Activated naive CD8-positive, alpha-beta T cell (primary cell): ENCODE results near the gene KRTAP10-8.
"Not testable (repeated sequence)": the region's sequence is repeated elsewhere in the genome, so short reads cannot be mapped to it uniquely, and the experiment has no call there.

Experiments
- H3K27ac Mint-ChIP-seq: one replicate; pipeline ENCODE4 v1.8.0; 2021; ENCODE audit warnings: mixed read lengths
- H3K27me3 Mint-ChIP-seq: one replicate; pipeline ENCODE4 v1.8.0; 2021; ENCODE audit warnings: mixed read lengths
- H3K36me3 Mint-ChIP-seq: one replicate; pipeline ENCODE4 v1.8.0; 2021; ENCODE audit warnings: mixed read lengths
- H3K4me1 Mint-ChIP-seq: one replicate; pipeline ENCODE4 v1.8.0; 2021; ENCODE audit warnings: low read depth, mixed read lengths
- H3K4me3 Mint-ChIP-seq: one replicate; pipeline ENCODE4 v1.8.0; 2021; ENCODE audit warnings: mild to moderate bottlenecking, mixed read lengths
- H3K9me3 Mint-ChIP-seq: one replicate; pipeline ENCODE4 v1.8.0; 2021; ENCODE audit warnings: low read depth, mixed read lengths

The KRTAP10-8 gene

DNA sequence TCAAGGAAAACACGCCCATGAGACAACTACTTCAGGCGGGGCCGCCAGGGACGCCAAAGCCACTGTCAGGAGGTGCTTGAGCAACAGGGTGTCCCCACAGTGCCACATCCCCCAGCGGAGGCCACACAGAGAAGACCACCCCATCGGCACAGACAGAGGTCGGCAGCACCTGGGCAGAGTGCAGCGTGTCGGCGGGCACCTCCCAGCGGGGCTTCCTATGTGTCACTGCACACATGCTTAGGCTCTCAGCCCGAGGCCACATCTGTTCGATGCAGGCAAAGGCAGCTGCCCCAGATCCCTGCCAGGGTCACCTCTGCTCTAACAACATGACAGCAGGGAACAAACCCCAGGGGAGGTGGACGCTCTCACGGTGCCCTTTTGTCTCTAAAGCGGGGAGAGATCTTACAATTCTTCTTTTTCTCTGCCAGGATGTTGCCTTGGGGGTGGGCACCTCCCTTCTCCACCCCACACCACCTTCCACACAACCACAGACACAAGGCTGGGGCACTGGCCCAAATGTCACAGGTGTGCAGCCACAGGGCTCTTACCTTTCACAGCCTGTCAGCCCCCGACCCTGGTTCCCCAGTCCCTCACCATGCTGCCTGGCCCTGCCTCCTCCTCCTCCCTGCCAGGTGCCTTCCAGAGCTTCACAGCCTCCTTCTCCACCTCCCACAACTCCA lies 4.2 kb downstream of the KRTAP10-8 start:
- H3K27me3 Mint-ChIP-seq, result no peaks in the 10 kb centered on the region
- H3K27ac Mint-ChIP-seq, result peak overlapping the region; percentile 16
- H3K36me3 Mint-ChIP-seq, result peaks cover 20% of the 10 kb centered on the region
- H3K4me3 Mint-ChIP-seq, result peak overlapping the region; percentile 30
- H3K9me3 Mint-ChIP-seq, result peaks cover 18% of the 10 kb centered on the region
- H3K4me1 Mint-ChIP-seq, result peaks cover 55% of the 10 kb centered on the region

- H3K9me3 Mint-ChIP-seq, result peaks cover 18% of the 10 kb centered on the region
- H3K4me3 Mint-ChIP-seq, result no peak overlapping the region
- H3K27ac Mint-ChIP-seq, result no peak overlapping the region
- H3K27me3 Mint-ChIP-seq, result no peaks in the 10 kb centered on the region
- peaks cover 17% of the 10 kb centered on the region for H3K36me3 Mint-ChIP-seq
- H3K4me1 Mint-ChIP-seq, result peaks cover 55% of the 10 kb centered on the region
Measured at GRCh38 chr21:44616591-44616926, 4.7 kb downstream of the KRTAP10-8 start.

GRCh38 chr21:44617071-44617501 lies 5.2 kb downstream of the KRTAP10-8 start:
- peaks cover 55% of the 10 kb centered on the region for H3K4me1 Mint-ChIP-seq
- peaks cover 20% of the 10 kb centered on the region for H3K36me3 Mint-ChIP-seq
- H3K27ac Mint-ChIP-seq, result peak overlapping the region; percentile 54
- no peaks in the 10 kb centered on the region for H3K27me3 Mint-ChIP-seq
- H3K4me3 Mint-ChIP-seq, result no peak overlapping the region
- peaks cover 18% of the 10 kb centered on the region for H3K9me3 Mint-ChIP-seq

DNA sequence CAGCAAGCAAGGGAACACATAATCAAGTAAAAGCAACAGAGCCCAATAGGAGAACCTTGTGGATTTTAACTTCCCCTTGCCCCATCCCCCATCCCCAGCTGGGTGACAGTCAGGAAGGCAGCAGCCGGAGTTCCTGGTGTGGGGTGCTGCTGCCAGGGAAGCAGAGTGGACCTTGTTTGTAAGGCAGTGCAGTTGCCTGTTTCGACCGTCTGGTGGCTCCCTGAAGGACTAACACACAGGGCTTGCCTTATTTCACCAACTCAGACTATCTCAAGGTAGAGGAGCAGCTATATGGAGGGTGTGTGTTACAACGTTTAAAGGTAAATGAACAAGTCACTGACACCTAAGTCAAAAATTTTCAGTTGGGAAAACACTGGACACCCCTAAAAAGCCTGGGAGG lies 6.6 kb downstream of the KRTAP10-8 start:
- H3K9me3 Mint-ChIP-seq, result peaks cover 32% of the 10 kb centered on the region
- H3K4me1 Mint-ChIP-seq, result peaks cover 52% of the 10 kb centered on the region
- peak overlapping the region; percentile 75 for H3K4me3 Mint-ChIP-seq
- no peaks in the 10 kb centered on the region for H3K27me3 Mint-ChIP-seq
- H3K27ac Mint-ChIP-seq, result peak overlapping the region; percentile 95
- H3K36me3 Mint-ChIP-seq, result peaks cover 27% of the 10 kb centered on the region

DNA sequence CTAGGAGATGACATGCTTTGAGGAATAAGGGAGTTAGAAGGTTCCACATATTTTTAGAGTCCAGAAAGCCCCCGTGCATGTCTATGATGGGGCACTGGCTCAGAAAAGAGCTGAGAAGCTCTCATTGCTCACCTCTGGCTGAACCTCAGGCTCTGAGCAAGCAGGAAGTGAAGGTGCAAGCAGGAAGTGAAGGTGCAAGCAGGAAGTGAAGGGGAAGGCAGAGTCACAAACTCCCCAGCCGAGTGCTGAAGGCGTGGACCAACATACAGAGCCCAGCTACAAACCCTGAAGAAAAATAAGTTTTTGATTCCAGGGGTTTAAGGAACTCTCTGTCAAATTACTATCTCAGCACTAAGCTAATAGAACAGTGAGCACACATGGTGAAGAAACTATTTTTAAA lies 7.0 kb downstream of the KRTAP10-8 start:
- peaks cover 52% of the 10 kb centered on the region for H3K4me1 Mint-ChIP-seq
- H3K9me3 Mint-ChIP-seq, result peaks cover 36% of the 10 kb centered on the region
- H3K36me3 Mint-ChIP-seq, result peaks cover 28% of the 10 kb centered on the region
- H3K27ac Mint-ChIP-seq, result peak overlapping the region; percentile 95
- H3K4me3 Mint-ChIP-seq, result peak overlapping the region; percentile 75
- H3K27me3 Mint-ChIP-seq, result no peaks in the 10 kb centered on the region

GRCh38 chr21:44619886-44620285 lies 8.0 kb downstream of the KRTAP10-8 start:
- H3K4me1 Mint-ChIP-seq, result peaks cover 50% of the 10 kb centered on the region
- H3K36me3 Mint-ChIP-seq, result peaks cover 36% of the 10 kb centered on the region
- peak overlapping the region; percentile 95 for H3K27ac Mint-ChIP-seq
- peaks cover 42% of the 10 kb centered on the region for H3K9me3 Mint-ChIP-seq
- no peaks in the 10 kb centered on the region for H3K27me3 Mint-ChIP-seq
- no peak overlapping the region for H3K4me3 Mint-ChIP-seq

GRCh38 chr21:44623575-44623974 lies 11.7 kb downstream of the KRTAP10-8 start:
- Mint-ChIP-seq H3K27ac (no peak overlapping the region), H3K27me3 (no peaks in the 10 kb centered on the region), H3K36me3 (peaks cover 36% of the 10 kb centered on the region), H3K9me3 (peaks cover 42% of the 10 kb centered on the region), H3K4me3 (no peak overlapping the region), H3K4me1 (peaks cover 38% of the 10 kb centered on the region)

DNA sequence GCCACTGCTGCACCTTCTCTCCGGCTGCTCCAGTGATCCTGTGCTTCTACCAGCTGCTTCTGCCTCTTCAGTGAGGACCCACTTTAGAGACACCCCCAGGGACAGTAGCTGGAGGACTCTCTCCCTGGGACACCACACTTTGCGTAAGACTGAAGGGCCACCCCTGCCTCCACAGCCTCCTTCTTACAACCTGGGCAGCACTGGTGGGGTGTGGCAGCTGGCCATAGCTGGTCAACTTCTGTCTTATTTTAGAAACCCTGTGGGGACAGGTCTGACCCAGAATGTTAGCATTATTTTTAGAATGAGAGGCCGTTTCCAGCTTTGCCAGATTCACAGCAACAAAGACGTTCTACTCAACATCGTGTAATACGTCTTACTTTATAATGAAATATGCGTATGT lies 13.9 kb downstream of the KRTAP10-8 start:
- Mint-ChIP-seq H3K4me3 (no peak overlapping the region), H3K9me3 (peaks cover 29% of the 10 kb centered on the region), H3K27me3 (no peaks in the 10 kb centered on the region), H3K4me1 (peaks cover 34% of the 10 kb centered on the region), H3K36me3 (peaks cover 23% of the 10 kb centered on the region), H3K27ac (no peak overlapping the region)

- H3K27me3 Mint-ChIP-seq, result no peaks in the 10 kb centered on the region
- H3K4me3 Mint-ChIP-seq, result no peak overlapping the region
- H3K27ac Mint-ChIP-seq, result peak overlapping the region; percentile 34
- H3K36me3 Mint-ChIP-seq, result peaks cover 26% of the 10 kb centered on the region
- H3K9me3 Mint-ChIP-seq, result peaks cover 32% of the 10 kb centered on the region
- H3K4me1 Mint-ChIP-seq, result peaks cover 36% of the 10 kb centered on the region
Measured at GRCh38 chr21:44626262-44626661, 14.4 kb downstream of the KRTAP10-8 start.

- Mint-ChIP-seq H3K4me1 (peaks cover 36% of the 10 kb centered on the region), H3K27me3 (no peaks in the 10 kb centered on the region), H3K9me3 (peaks cover 34% of the 10 kb centered on the region), H3K27ac (peak within 1 kb of the TSS; percentile 34), H3K36me3 (peaks cover 27% of the 10 kb centered on the region), H3K4me3 (peak within 1 kb of the TSS; percentile 27)
Measured at GRCh38 chr21:44626673-44627143, 14.8 kb downstream of the KRTAP10-8 start, which contains the start of gene KRTAP10-9. Gene KRTAP10-9, plus strand, starts transcription at chr21:44627093. Its CDS starts 79 bp downstream, at chr21:44627172.

- H3K27me3 Mint-ChIP-seq, H3K27ac Mint-ChIP-seq: not testable (repeated sequence)
- Mint-ChIP-seq H3K36me3 (peaks cover 28% of the 10 kb centered on the region), H3K9me3 (peaks cover 38% of the 10 kb centered on the region), H3K4me3 (peak overlapping the region; percentile 27), H3K4me1 (peaks cover 36% of the 10 kb centered on the region)
Measured at GRCh38 chr21:44627181-44627822, 15.4 kb downstream of the KRTAP10-8 start.

DNA sequence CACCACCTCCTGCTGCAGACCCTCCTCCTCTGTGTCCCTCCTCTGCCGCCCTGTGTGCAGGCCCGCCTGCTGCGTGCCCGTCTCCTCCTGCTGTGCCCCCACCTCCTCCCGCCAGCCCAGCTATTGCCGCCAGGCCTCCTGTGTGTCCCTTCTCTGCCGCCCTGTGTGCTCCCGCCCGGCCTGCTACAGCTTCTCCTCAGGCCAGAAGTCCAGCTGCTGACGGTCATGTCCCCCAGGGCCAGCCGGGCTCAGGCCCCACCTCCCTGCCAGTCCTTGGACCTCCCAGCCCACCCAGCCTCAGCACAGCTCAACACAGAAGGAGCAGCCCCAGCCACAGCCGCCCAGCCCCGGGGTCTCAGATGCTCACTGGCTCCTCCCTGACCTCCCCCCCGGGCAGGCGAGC lies 16.0 kb downstream of the KRTAP10-8 start:
- peaks cover 34% of the 10 kb centered on the region for H3K9me3 Mint-ChIP-seq

DNA sequence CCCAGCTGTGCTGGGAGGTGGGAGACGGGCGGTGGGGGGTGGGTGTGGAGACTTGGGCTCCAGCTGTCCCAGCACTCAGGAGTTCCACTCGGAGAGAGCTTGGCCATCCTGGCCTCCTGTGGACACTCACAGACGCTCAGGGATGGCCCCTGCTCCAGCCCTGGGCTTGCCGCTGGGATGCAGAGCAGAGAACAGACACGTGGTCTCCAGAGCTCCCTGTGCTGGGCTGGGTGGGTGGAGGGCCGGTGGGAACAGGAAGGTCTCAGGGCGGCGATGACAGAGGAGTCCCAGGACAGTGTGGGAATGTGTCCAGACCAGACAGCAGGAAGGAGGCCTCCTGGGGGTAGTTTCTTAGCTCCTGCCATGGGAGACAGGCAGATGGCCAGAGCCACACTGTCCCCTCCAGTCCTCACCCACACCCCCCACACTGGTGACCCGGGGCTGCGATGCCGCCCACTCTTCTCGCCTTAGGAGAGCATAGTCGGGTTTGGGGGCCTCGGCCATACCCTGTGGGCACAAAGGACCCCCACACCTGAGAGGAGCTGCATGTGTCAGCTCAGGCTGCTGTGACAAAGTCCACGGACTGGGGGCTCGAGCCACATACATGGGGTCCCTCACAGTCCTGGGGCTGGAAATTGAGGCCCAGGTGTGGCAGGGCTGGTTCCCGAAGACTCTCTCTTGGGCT lies 17.0 kb downstream of the KRTAP10-8 start:
- peaks cover 24% of the 10 kb centered on the region for H3K9me3 Mint-ChIP-seq
- H3K27ac Mint-ChIP-seq, result no peak overlapping the region
- no peaks in the 10 kb centered on the region for H3K27me3 Mint-ChIP-seq
- peaks cover 24% of the 10 kb centered on the region for H3K36me3 Mint-ChIP-seq
- no peak overlapping the region for H3K4me3 Mint-ChIP-seq
- H3K4me1 Mint-ChIP-seq, result peaks cover 36% of the 10 kb centered on the region

More for the DNA sequence above, 16.0 kb downstream of the KRTAP10-8 start:
- H3K4me1 Mint-ChIP-seq, result peaks cover 36% of the 10 kb centered on the region
- H3K4me3 Mint-ChIP-seq, H3K27ac Mint-ChIP-seq, H3K27me3 Mint-ChIP-seq: not testable (repeated sequence)
- peaks cover 24% of the 10 kb centered on the region for H3K36me3 Mint-ChIP-seq

DNA sequence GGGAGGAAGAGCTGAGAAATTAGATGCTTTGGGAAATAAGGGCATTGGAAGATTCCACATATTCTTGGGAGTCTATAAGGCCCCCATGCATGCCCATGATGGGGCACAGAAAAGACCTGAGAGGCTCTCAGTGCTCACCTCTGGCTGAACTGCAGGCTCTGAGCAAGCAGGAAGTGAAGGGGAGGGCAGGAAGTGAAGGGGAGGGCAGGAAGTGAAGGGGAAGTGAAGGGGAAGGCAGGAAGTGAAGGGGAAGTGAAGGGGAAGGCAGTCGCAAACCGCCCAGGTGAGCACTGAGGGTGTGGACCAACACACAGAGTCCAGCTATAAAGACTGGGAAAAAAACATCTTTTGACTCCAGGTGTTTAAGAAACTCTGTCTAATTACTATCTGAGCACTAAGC lies 18.6 kb downstream of the KRTAP10-8 start:
- Mint-ChIP-seq H3K4me3 (peak overlapping the region; percentile 43), H3K27ac (peak overlapping the region; percentile 86), H3K36me3 (peaks cover 16% of the 10 kb centered on the region), H3K9me3 (peaks cover 17% of the 10 kb centered on the region), H3K4me1 (peaks cover 35% of the 10 kb centered on the region), H3K27me3 (no peaks in the 10 kb centered on the region)

DNA sequence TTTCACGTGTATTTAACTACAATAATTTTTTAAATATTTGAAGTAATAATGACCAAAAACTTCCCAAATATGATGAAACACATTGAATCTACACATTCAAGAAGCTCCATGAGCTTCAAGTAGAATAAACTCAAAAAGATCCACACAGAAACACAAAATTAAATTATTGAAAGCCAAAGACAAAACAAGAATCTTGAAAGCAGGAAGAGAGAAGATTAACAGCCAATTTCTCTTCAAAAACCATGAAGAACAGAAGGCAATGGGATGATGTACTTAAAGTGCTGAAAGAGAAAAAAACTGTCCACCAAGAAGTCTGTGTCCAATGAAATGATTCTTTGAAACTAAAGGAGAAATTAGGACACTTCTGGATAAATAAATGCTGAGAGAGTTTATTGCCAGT lies 20.2 kb downstream of the KRTAP10-8 start:
- no peaks in the 10 kb centered on the region for H3K27me3 Mint-ChIP-seq
- peaks cover 24% of the 10 kb centered on the region for H3K4me1 Mint-ChIP-seq
- H3K9me3 Mint-ChIP-seq, result peaks cover 17% of the 10 kb centered on the region
- peaks cover 16% of the 10 kb centered on the region for H3K36me3 Mint-ChIP-seq
- H3K4me3 Mint-ChIP-seq, result no peak overlapping the region
- H3K27ac Mint-ChIP-seq, result no peak overlapping the region
